K562 (cell line): Measurements from ENCODE around the gene METRN.

Experiments
- ARID2 ChIP-seq: fragments of 450-650 bp; IDR thresholded peaks from 2 replicates; pipeline ENCODE4 v1.6.1; 2017; ENCODE audit warnings: antibody characterized with exemption, mild to moderate bottlenecking
- CEBPB ChIP-seq: fragments of 450-650 bp; IDR thresholded peaks from 2 replicates; pipeline ENCODE4 v1.6.1; 2016; ENCODE audit warnings: missing genetic modification characterization, missing compliant biosample characterization
- CHD4 ChIP-seq: fragments of 200-600 bp; sonication (generic); IDR thresholded peaks from 3 replicates; pipeline ENCODE4 v1.6.1; 2012; ENCODE audit warnings: low read depth, mild to moderate bottlenecking, mixed read lengths, low read length, inconsistent platforms; ENCODE audit not compliant: insufficient read depth, insufficient replicate concordance, poor library complexity, severe bottlenecking
- CTCF ChIP-seq, 3 experiments: IDR thresholded peaks in 2 of 3; conservative IDR thresholded peaks in 1 of 3; 2 replicates each; pipeline ENCODE4 v1.5.1; 2011 to 2012; ENCODE audit warnings: low read length in 3 of 3, mild to moderate bottlenecking in 3 of 3, control low read depth in 2 of 3, improper control_type of control experiment in 1 of 3, inconsistent platforms in 1 of 3, low read depth in 1 of 3, mixed read lengths in 1 of 3, moderate library complexity in 1 of 3; ENCODE audit not compliant: insufficient read depth in 2 of 3
- GATA2 ChIP-seq: sonication (generic); formaldehyde crosslinking; IDR thresholded peaks from 2 replicates; pipeline ENCODE4 v1.4.0; 2020; ENCODE audit warnings: mild to moderate bottlenecking, missing genetic modification reagents
- HEY1 ChIP-seq: fragments of 250-450 bp; sonication (Bioruptor Pico); IDR thresholded peaks from 2 replicates; pipeline ENCODE4 v1.5.0; 2020; ENCODE audit warnings: mild to moderate bottlenecking, moderate library complexity, borderline replicate concordance
- TOE1 ChIP-seq, 2 experiments: fragments of 450-650 bp in 1 of 2; sonication (generic) in 1 of 2; formaldehyde crosslinking in 1 of 2; IDR thresholded peaks; 2 replicates each; pipeline versions ENCODE4 v1.7.1 to v1.8.0; 2016 to 2022; ENCODE audit warnings: borderline replicate concordance in 2 of 2, mild to moderate bottlenecking in 2 of 2, antibody characterized with exemption in 1 of 2, inconsistent platforms in 1 of 2, low read depth in 1 of 2, missing genetic modification reagents in 1 of 2, moderate library complexity in 1 of 2
- ZFP36 ChIP-seq: fragments of 150-350 bp; IDR thresholded peaks from 2 replicates; pipeline ENCODE4 v1.6.1; 2018; ENCODE audit warnings: low read length, low read depth; ENCODE audit not compliant: partially characterized antibody
- ZNF436 ChIP-seq: fragments of 250-450, 450-650 bp; sonication (Bioruptor Pico); formaldehyde crosslinking; IDR thresholded peaks from 2 replicates; pipeline ENCODE4 v1.7.0; 2020; ENCODE audit warnings: mild to moderate bottlenecking
- ZNF589 ChIP-seq: fragments of 200-800 bp; sonication (Bioruptor generic); IDR thresholded peaks from 2 replicates; pipeline ENCODE4 v1.6.1; 2016; ENCODE audit warnings: low read depth, missing genetic modification characterization, missing compliant biosample characterization

GRCh38 chr16:680625-680945 is 34.3 kb upstream of the METRN start:
- TF ChIP-seq CHD4 = no peak
- TF ChIP-seq ZNF436 = no peak
- TF ChIP-seq ARID2 = no peak
- TF ChIP-seq GATA2 (CRISPR knock-in tag) = no peak
- TF ChIP-seq ZFP36 = no peak
- TF ChIP-seq CTCF (IDR thresholded peaks at IDR 0.05 in 2 of 3, conservative IDR thresholded peaks at IDR 0.05 in 1 of 3; ENCODE audit: insufficient read depth in 2 of 3, low read depth in 1 of 3, low read length in 3 of 3) = no peak
- TF ChIP-seq TOE1 (IDR thresholded peaks at IDR 0.05; ENCODE audit: borderline replicate concordance) = no peak
- TF ChIP-seq TOE1 (CRISPR knock-in tag; IDR thresholded peaks at IDR 0.05; ENCODE audit: borderline replicate concordance, low read depth) = no peak
- TF ChIP-seq CEBPB (tag) = no peak
- no peak for TF ChIP-seq HEY1 (CRISPR knock-in tag)
- no peak for TF ChIP-seq ZNF589
